ENCODE results near the gene ZDHHC14. TPM values are rescaled to one million over a fixed set of nuclear protein-coding genes. Genes with fewer than 3 reads are reported as not detected.

The ZDHHC14 gene
- total RNA-seq, 2 experiments from 2014 or later, result 1.3 to 1.6 TPM

DNA sequence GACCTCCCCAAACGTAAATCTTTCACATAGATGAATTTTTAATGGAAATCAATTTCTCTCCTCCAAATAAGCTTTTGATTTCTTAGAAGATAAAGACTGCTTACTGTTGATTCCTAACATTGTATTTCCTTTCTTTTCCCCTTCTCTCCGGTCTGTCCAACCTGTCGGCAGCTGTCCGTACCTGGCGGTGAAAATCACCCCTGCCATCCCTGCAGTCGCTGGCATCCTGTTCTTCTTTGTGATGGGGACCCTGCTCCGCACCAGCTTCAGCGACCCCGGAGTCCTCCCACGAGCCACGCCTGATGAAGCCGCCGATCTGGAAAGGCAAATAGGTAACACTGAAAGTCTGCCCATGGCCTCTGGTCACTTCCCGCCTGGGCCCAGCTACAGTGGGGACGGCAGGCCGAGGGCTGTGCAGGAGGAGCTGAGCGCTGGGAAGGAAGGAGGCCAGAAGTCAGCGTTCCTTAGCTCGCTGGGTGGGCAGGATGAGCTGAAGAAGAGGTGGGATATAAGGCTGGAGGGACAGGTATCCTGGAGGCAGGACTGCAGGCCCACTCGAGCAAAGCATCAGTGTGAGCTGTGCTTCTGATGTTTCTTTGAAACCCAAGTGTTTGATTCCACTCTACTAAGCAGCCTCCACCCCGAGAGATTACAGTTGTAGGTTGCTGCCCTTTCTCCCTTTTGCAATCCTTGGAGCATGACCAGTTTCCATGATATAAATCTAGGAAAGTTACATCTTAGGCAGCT is 161.6 kb downstream of the ZDHHC14 start:
- peaks cover 7% of the 10 kb centered on the region for H3K4me1 Mint-ChIP-seq (ENCODE audit: low read depth)
- H3K9me3 Mint-ChIP-seq, result peaks cover 2% of the 10 kb centered on the region
- peaks cover 0 to 4% of the 10 kb centered on the region in 2 experiments for H3K9me3 ChIP-seq (ENCODE audit: control insufficient read depth in 1 of 2, insufficient read depth in 1 of 2, low read length in 2 of 2)
- H3K4me1 ChIP-seq (ENCODE audit: insufficient read depth, low read length), result peaks cover 21% of the 10 kb centered on the region
- no peaks in the 10 kb centered on the region for H3K36me3 Mint-ChIP-seq (ENCODE audit: low read depth)
- ChIA-PET POLR2A (no interaction called here), CTCF (no interaction called here)
- no peak overlapping the region for H3K4me3 ChIP-seq (ENCODE audit: low read length)
- intact Hi-C loops (cut with DNase I, micrococcal nuclease), result no loop called here
- H3K27me3 ChIP-seq (ENCODE audit: control insufficient read depth in 1 of 2, insufficient read depth in 2 of 2, low read length in 2 of 2), result no peaks in the 10 kb centered on the region
- H3K27me3 Mint-ChIP-seq, result no peaks in the 10 kb centered on the region
- H3K36me3 ChIP-seq (ENCODE audit: insufficient read depth, low read length), result no peaks in the 10 kb centered on the region
- no peak overlapping the region for H3K27ac ChIP-seq (ENCODE audit: low read depth in 1 of 2, low read length in 2 of 2)
- TF ChIP-seq, protein P1, sequence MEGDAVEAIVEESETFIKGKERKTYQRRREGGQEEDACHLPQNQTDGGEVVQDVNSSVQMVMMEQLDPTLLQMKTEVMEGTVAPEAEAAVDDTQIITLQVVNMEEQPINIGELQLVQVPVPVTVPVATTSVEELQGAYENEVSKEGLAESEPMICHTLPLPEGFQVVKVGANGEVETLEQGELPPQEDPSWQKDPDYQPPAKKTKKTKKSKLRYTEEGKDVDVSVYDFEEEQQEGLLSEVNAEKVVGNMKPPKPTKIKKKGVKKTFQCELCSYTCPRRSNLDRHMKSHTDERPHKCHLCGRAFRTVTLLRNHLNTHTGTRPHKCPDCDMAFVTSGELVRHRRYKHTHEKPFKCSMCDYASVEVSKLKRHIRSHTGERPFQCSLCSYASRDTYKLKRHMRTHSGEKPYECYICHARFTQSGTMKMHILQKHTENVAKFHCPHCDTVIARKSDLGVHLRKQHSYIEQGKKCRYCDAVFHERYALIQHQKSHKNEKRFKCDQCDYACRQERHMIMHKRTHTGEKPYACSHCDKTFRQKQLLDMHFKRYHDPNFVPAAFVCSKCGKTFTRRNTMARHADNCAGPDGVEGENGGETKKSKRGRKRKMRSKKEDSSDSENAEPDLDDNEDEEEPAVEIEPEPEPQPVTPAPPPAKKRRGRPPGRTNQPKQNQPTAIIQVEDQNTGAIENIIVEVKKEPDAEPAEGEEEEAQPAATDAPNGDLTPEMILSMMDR (IDR thresholded peaks at IDR 0.05), result no peak
- H3K27ac Mint-ChIP-seq, result no peak overlapping the region
- DNase-seq (no peak), ATAC-seq (ENCODE audit: poor library complexity) (no peak)
- H3K4me3 Mint-ChIP-seq, result no peak overlapping the region

DNA sequence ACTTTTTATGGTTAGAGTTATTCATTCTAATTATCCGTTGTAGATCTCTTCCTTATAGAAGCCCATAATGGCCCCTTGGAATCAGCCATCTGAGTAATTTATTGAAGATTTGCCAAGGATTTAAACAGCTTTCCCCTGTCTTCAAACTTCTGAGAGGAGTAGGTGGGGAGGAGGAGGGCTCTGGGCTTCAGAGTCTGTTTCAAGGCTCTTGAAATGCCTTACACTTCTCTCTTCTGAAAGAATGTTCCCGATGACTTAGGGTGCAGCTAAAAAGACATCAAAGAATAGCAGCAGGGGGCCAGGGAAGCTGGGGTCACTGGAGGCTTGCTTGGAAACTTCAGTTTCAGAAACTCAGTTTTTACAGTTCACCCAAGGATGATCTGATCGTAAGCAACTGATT is 165.3 kb downstream of the ZDHHC14 start:
- intact Hi-C loops (cut with DNase I, micrococcal nuclease), result no loop called here
- TF ChIP-seq, protein P1 (IDR thresholded peaks at IDR 0.05), result no peak
- peaks cover 26% of the 10 kb centered on the region for H3K4me1 ChIP-seq (ENCODE audit: insufficient read depth, low read length)
- H3K27me3 ChIP-seq (ENCODE audit: control insufficient read depth in 1 of 2, insufficient read depth in 2 of 2, low read length in 2 of 2), result no peaks in the 10 kb centered on the region
- no peak overlapping the region for H3K4me3 Mint-ChIP-seq
- no peak overlapping the region for H3K27ac Mint-ChIP-seq
- peaks cover 24% of the 10 kb centered on the region for H3K4me1 Mint-ChIP-seq (ENCODE audit: low read depth)
- ChIA-PET CTCF (interaction anchor here (1.0 kb wide), 1 partner anchor 24 kb away, joined by 3 read pairs; no protein-coding TSS in a partner anchor), POLR2A (no interaction called here)
- H3K9me3 ChIP-seq (ENCODE audit: control insufficient read depth in 1 of 2, insufficient read depth in 1 of 2, low read length in 2 of 2), result peaks cover 0 to 4% of the 10 kb centered on the region in 2 experiments
- no peaks in the 10 kb centered on the region for H3K36me3 Mint-ChIP-seq (ENCODE audit: low read depth)
- no peaks in the 10 kb centered on the region for H3K36me3 ChIP-seq (ENCODE audit: insufficient read depth, low read length)
- ATAC-seq (ENCODE audit: poor library complexity) (no peak), DNase-seq (no peak)
- peaks cover 4% of the 10 kb centered on the region for H3K27me3 Mint-ChIP-seq
- peaks cover 2% of the 10 kb centered on the region for H3K9me3 Mint-ChIP-seq
- no peak overlapping the region for H3K4me3 ChIP-seq (ENCODE audit: low read length)
- no peak overlapping the region for H3K27ac ChIP-seq (ENCODE audit: low read depth in 1 of 2, low read length in 2 of 2)

DNA sequence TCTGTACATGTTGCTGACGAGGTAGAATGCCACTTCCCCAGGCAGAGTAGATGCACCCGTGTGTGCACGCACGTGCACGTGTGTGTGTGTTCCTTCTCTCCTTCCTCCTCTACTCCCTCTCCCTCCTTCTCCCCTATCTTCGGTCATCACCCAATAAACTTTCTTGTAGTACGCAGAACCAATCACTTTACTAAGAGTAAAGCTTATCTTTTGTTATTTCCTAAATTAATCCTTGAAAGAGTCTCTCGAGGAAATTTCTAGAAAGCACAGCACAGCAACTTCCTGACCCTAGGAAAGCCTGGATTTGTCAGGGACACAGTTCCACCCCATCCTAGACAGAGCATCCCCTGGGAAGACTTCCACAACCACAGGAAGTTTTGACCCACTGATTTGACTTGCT is 166.1 kb downstream of the ZDHHC14 start:
- Histone ChIP-seq H3K36me3 (ENCODE audit: insufficient read depth, low read length) (no peaks in the 10 kb centered on the region), H3K27ac (ENCODE audit: low read depth in 1 of 2, low read length in 2 of 2) (no peak overlapping the region), H3K9me3 (ENCODE audit: control insufficient read depth in 1 of 2, insufficient read depth in 1 of 2, low read length in 2 of 2) (peaks cover 0 to 4% of the 10 kb centered on the region in 2 experiments), H3K4me1 (ENCODE audit: insufficient read depth, low read length) (peaks cover 28% of the 10 kb centered on the region), H3K27me3 (ENCODE audit: control insufficient read depth in 1 of 2, insufficient read depth in 2 of 2, low read length in 2 of 2) (no peaks in the 10 kb centered on the region), H3K4me3 (ENCODE audit: low read length) (no peak overlapping the region)
- DNase-seq (no peak), ATAC-seq (ENCODE audit: poor library complexity) (no peak)
- no peak overlapping the region for H3K4me3 Mint-ChIP-seq
- peaks cover 2% of the 10 kb centered on the region for H3K9me3 Mint-ChIP-seq
- no peaks in the 10 kb centered on the region for H3K36me3 Mint-ChIP-seq (ENCODE audit: low read depth)
- ChIA-PET POLR2A (no interaction called here), CTCF (interaction anchor here (1.0 kb wide), 1 partner anchor 23 kb away, joined by 3 read pairs; no protein-coding TSS in a partner anchor)
- intact Hi-C loops (cut with DNase I, micrococcal nuclease), result no loop called here
- TF ChIP-seq, protein P1 (IDR thresholded peaks at IDR 0.05), result no peak
- H3K27me3 Mint-ChIP-seq, result peaks cover 4% of the 10 kb centered on the region
- H3K27ac Mint-ChIP-seq, result no peak overlapping the region
- peaks cover 24% of the 10 kb centered on the region for H3K4me1 Mint-ChIP-seq (ENCODE audit: low read depth)
